ENCODE measurements around the gene MAMLD1.
A peak's percentile ranks its signal among the peaks of the same experiment; 100 is the strongest.

Gene MAMLD1

GRCh38 chrX:150503898-150504219 is 140.7 kb downstream of the MAMLD1 start:
- in situ Hi-C loops (cut with HindIII; ENCODE audit: low sequenced_read_pairs), result no loop called here
- H3K4me3 ChIP-seq (ENCODE audit: low read depth, low read length), result no peak overlapping the region
- DNase-seq (ENCODE audit: low read depth, low spot score), result no peak
- TF ChIP-seq CTCF (IDR thresholded peaks at IDR 0.05; ENCODE audit: low read depth, low read length), result no peak

- no peak for TF ChIP-seq CTCF (IDR thresholded peaks at IDR 0.05; ENCODE audit: low read depth, low read length)
- in situ Hi-C loops (cut with HindIII; ENCODE audit: low sequenced_read_pairs), result no loop called here
- DNase-seq (ENCODE audit: low read depth, low spot score), result peak; percentile 24
- H3K4me3 ChIP-seq (ENCODE audit: low read depth, low read length), result no peak overlapping the region
These were observed 141.5 kb downstream of the MAMLD1 start for GRCh38 chrX:150504397-150505182.

GRCh38 chrX:150506020-150506419 is 142.9 kb downstream of the MAMLD1 start:
- no peak for TF ChIP-seq CTCF (IDR thresholded peaks at IDR 0.05; ENCODE audit: low read depth, low read length)
- in situ Hi-C loops (cut with HindIII; ENCODE audit: low sequenced_read_pairs), result no loop called here
- H3K4me3 ChIP-seq (ENCODE audit: low read depth, low read length), result no peak overlapping the region
- DNase-seq (ENCODE audit: low read depth, low spot score), result no peak

- no peak overlapping the region for H3K4me3 ChIP-seq (ENCODE audit: low read depth, low read length)
- TF ChIP-seq CTCF (IDR thresholded peaks at IDR 0.05; ENCODE audit: low read depth, low read length), result no peak
- in situ Hi-C loops (cut with HindIII; ENCODE audit: low sequenced_read_pairs), result no loop called here
- DNase-seq (ENCODE audit: low read depth, low spot score), result no peak
These were observed 143.4 kb downstream of the MAMLD1 start for GRCh38 chrX:150506486-150506885.

GRCh38 chrX:150507251-150507856 is 144.2 kb downstream of the MAMLD1 start:
- no peak overlapping the region for H3K4me3 ChIP-seq (ENCODE audit: low read depth, low read length)
- peak; percentile 15 for DNase-seq (ENCODE audit: low read depth, low spot score)
- no peak for TF ChIP-seq CTCF (IDR thresholded peaks at IDR 0.05; ENCODE audit: low read depth, low read length)
- in situ Hi-C loops (cut with HindIII; ENCODE audit: low sequenced_read_pairs), result no loop called here

- no peak for DNase-seq (ENCODE audit: low read depth, low spot score)
- no peak overlapping the region for H3K4me3 ChIP-seq (ENCODE audit: low read depth, low read length)
- TF ChIP-seq CTCF (IDR thresholded peaks at IDR 0.05; ENCODE audit: low read depth, low read length), result no peak
- in situ Hi-C loops (cut with HindIII; ENCODE audit: low sequenced_read_pairs), result no loop called here
These were observed 144.9 kb downstream of the MAMLD1 start for GRCh38 chrX:150508018-150508417.
